HCT116 (cell line): ENCODE results near the gene TNFSF13B. TPM values are rescaled to one million over a fixed set of nuclear protein-coding genes. Genes with fewer than 3 reads are reported as not detected.

Experiments used
- ATAC-seq: fragments of 200-7000 bp; cut with Tn5 transposase; 2 replicates; pipeline ENCODE4 v1.9.1; 2020; ENCODE audit warnings: mild to moderate bottlenecking, moderate library complexity
- BruUV-seq: library from RNA; stranded (reverse); fragments of 400-500 nt; replicated peaks from 2 replicates; lab custom pipeline; 2021; lab: Mats Ljungman, UMichigan
- CTCF ChIA-PET: fragments of 300-600 bp; sonication (Branson Sonifier 250); formaldehyde crosslinking; loops from one replicate; lab custom pipeline; 2021; ENCODE audit warnings: antibody characterized with exemption; lab: Charles Lee
- POLR2A ChIA-PET: fragments of 300-600, 350-600 bp; sonication (Branson Sonifier 250); formaldehyde crosslinking; loops from one replicate; lab custom pipeline; 2021; ENCODE audit warnings: antibody characterized with exemption; lab: Charles Lee
- RAD21 ChIA-PET, 2 experiments: fragments of 300-600 bp; sonication (Branson Sonifier 250); formaldehyde crosslinking; loops; one replicate each; lab custom pipeline; 2023; ENCODE audit warnings: low total read pairs in 2 of 2; ENCODE audit not compliant: uncharacterized antibody in 2 of 2, unreplicated experiment in 2 of 2, low non-redundant PET in 1 of 2; lab: Charles Lee
- DNase-seq: peaks from one replicate; pipeline ENCODE4 v3.0.0-alpha.2; 2010; ENCODE audit warnings: low read depth, low spot score
- H2AFZ ChIP-seq: fragments of 200-600 bp; shearing (Covaris generic), sonication (generic); 2 replicates; pipeline ENCODE4 v1.6.1; 2017; ENCODE audit warnings: low read depth, mixed run types, mixed read lengths, antibody characterized with exemption, low read length; ENCODE audit not compliant: poor library complexity, severe bottlenecking
- H3K27ac ChIP-seq: 2 replicates; pipeline ENCODE4 v1.5.1; 2012; ENCODE audit warnings: low read depth, low read length
- H3K27me3 ChIP-seq: fragments of 200-600 bp; sonication (generic); 2 replicates; pipeline ENCODE4 v1.6.1; 2016; ENCODE audit warnings: mixed run types, low read length, mixed read lengths; ENCODE audit not compliant: insufficient read depth
- H3K36me3 ChIP-seq, 2 experiments: fragments of 200-500 bp in 1 of 2; fragments of 200-600 bp in 1 of 2; sonication (Bioruptor generic) in 1 of 2; sonication (generic) in 1 of 2; 2 replicates each; pipeline versions ENCODE4 v1.5.1 to v1.6.1; 2014 to 2016; ENCODE audit warnings: low read length in 2 of 2, inconsistent platforms in 1 of 2, mixed read lengths in 1 of 2, mixed run types in 1 of 2; ENCODE audit not compliant: insufficient read depth in 2 of 2, control insufficient read depth in 1 of 2
- H3K4me1 ChIP-seq, 2 experiments: fragments of 200-600 bp in 1 of 2; sonication (generic) in 1 of 2; 2 replicates each; pipeline versions ENCODE4 v1.5.1 to v1.6.1; 2012 to 2017; ENCODE audit warnings: low read length in 2 of 2, inconsistent platforms in 1 of 2, mild to moderate bottlenecking in 1 of 2, mixed read lengths in 1 of 2, mixed run types in 1 of 2, moderate library complexity in 1 of 2; ENCODE audit not compliant: insufficient read depth in 2 of 2, control insufficient read depth in 1 of 2
- H3K4me2 ChIP-seq: fragments of 200-600 bp; sonication (generic); 2 replicates; pipeline ENCODE4 v1.6.1; 2017; ENCODE audit warnings: mixed run types, low read length, mixed read lengths
- H3K4me3 ChIP-seq, 2 experiments: fragments of 200-600 bp in 1 of 2; sonication (generic) in 1 of 2; replicated peaks in 1 of 2; 2 replicates each; pipeline ENCODE4 v1.5.1; 2011 to 2016; ENCODE audit warnings: low read length in 2 of 2, control low read depth in 1 of 2, low read depth in 1 of 2, mild to moderate bottlenecking in 1 of 2, mixed read lengths in 1 of 2, mixed run types in 1 of 2
- H3K79me2 ChIP-seq: fragments of 200-600 bp; sonication (generic); 2 replicates; pipeline ENCODE4 v1.6.1; 2017; ENCODE audit warnings: mild to moderate bottlenecking, mixed run types, low read length, moderate library complexity, mixed read lengths; ENCODE audit not compliant: insufficient read depth
- H3K9ac ChIP-seq: fragments of 200-600 bp; sonication (generic); 2 replicates; pipeline ENCODE4 v1.6.1; 2016; ENCODE audit warnings: low read length, mixed read lengths
- H3K9me2 ChIP-seq: fragments of 200-600 bp; sonication (generic), shearing (Covaris generic); 2 replicates; pipeline ENCODE4 v1.6.1; 2017; ENCODE audit warnings: mixed run types, mild to moderate bottlenecking, moderate library complexity; ENCODE audit not compliant: insufficient read depth
- H3K9me3 ChIP-seq, 2 experiments: fragments of 200-500 bp in 1 of 2; fragments of 200-600 bp in 1 of 2; sonication (Bioruptor generic) in 1 of 2; sonication (generic) in 1 of 2; 2 replicates each; pipeline ENCODE4 v1.6.1; 2014 to 2017; ENCODE audit warnings: low read length in 2 of 2, mixed read lengths in 2 of 2, inconsistent platforms in 1 of 2, low read depth in 1 of 2, mild to moderate bottlenecking in 1 of 2, mixed run types in 1 of 2, moderate library complexity in 1 of 2; ENCODE audit not compliant: control insufficient read depth in 1 of 2, insufficient read depth in 1 of 2
- H4K20me1 ChIP-seq: fragments of 200-600 bp; sonication (generic), shearing (Covaris generic); 2 replicates; pipeline ENCODE4 v1.6.1; 2017; ENCODE audit warnings: mixed run types, mild to moderate bottlenecking, moderate library complexity; ENCODE audit not compliant: insufficient read depth
- ATF3 ChIP-seq: IDR thresholded peaks from 2 replicates; pipeline ENCODE4 v1.6.1; 2012
- CBX3 ChIP-seq: IDR thresholded peaks from 2 replicates; pipeline ENCODE4 v1.6.1; 2012; ENCODE audit warnings: low read depth
- CTCF ChIP-seq, 3 experiments: fragments of 200-600 bp in 1 of 3; sonication (generic) in 1 of 3; IDR thresholded peaks in 2 of 3; conservative IDR thresholded peaks in 1 of 3; 2 replicates each; pipeline ENCODE4 v1.5.1; 2012 to 2017; ENCODE audit warnings: low read depth in 2 of 3, low read length in 2 of 3, antibody characterized with exemption in 1 of 3, borderline replicate concordance in 1 of 3, control low read depth in 1 of 3, mild to moderate bottlenecking in 1 of 3, mixed read lengths in 1 of 3, mixed run types in 1 of 3, moderate library complexity in 1 of 3; ENCODE audit not compliant: insufficient read depth in 1 of 3
- FOSL1 ChIP-seq: IDR thresholded peaks from 2 replicates; pipeline ENCODE4 v1.6.1; 2012; ENCODE audit warnings: low read depth
- ZBTB33 ChIP-seq: IDR thresholded peaks from 2 replicates; pipeline ENCODE4 v1.6.1; 2011; ENCODE audit warnings: mild to moderate bottlenecking, low read length, moderate library complexity; ENCODE audit not compliant: insufficient replicate concordance; ENCODE audit errors: extremely low read depth
- ZNF274 ChIP-seq: fragments of 200-500 bp; sonication (Bioruptor generic); IDR thresholded peaks from 2 replicates; pipeline ENCODE4 v1.6.1; 2014; ENCODE audit warnings: mild to moderate bottlenecking, low read depth, low read length, inconsistent platforms
- intact Hi-C: fragments of 100-400 bp; cut with micrococcal nuclease; formaldehyde crosslinking; loops from 2 replicates; pipeline ENCODE4 v1.10.0; 2022
- total RNA-seq: library from RNA; stranded (reverse); gene quantifications from one replicate; pipeline ENCODE4 v1.2.1, GENCODE V29; 2021; ENCODE audit not compliant: unreplicated experiment

TNFSF13B gene
- total RNA-seq, 1 experiment from 2014 or later = 1.3 TPM

DNA sequence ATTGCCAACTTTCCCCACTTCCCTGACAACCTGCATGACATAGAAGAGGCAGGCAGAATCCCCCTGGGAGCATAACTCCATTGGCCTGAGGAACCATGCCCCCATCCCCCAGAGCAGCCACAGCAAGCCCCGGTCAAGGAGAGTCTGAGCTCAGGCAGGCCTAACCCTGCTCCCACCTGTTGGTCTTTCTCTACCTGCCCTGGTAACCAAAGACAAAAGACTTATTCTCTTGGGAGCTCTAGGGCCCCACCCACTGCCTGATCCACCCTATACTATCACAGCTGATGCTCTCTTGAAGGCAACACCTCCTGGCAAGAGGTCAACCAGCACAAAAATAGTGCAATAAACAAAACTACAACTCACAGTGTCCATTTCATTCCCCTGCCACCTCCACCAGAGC lies 59.3 kb downstream of the TNFSF13B start:
- no peak overlapping the region for H3K27ac ChIP-seq
- no peaks in the 10 kb centered on the region for H3K36me3 ChIP-seq
- H3K9ac ChIP-seq = no peak overlapping the region
- ATAC-seq = no peak
- H3K4me3 ChIP-seq = no peak overlapping the region
- H3K27me3 ChIP-seq = peaks cover 48% of the 10 kb centered on the region
- no TSS peak for BruUV-seq
- H3K9me2 ChIP-seq = no peaks in the 10 kb centered on the region
- H2AFZ ChIP-seq = no peak overlapping the region
- no peak overlapping the region for H3K4me2 ChIP-seq
- H3K9me3 ChIP-seq = no peaks in the 10 kb centered on the region
- DNase-seq = no peak
- ChIA-PET RAD21 (no interaction called here), POLR2A (no interaction called here), CTCF (no interaction called here)
- H3K4me1 ChIP-seq = no peaks in the 10 kb centered on the region
- TF ChIP-seq ZNF274 (no peak), FOSL1 (no peak), ATF3 (no peak), CBX3 (no peak), ZBTB33 (no peak), CTCF (IDR thresholded peaks at IDR 0.05 in 2 of 3, conservative IDR thresholded peaks at IDR 0.05 in 1 of 3; ENCODE audit: borderline replicate concordance in 1 of 3, insufficient read depth in 1 of 3, low read depth in 2 of 3, low read length in 2 of 3) (no peak)
- H4K20me1 ChIP-seq = no peaks in the 10 kb centered on the region
- intact Hi-C loops = no loop called here
- H3K79me2 ChIP-seq = no peaks in the 10 kb centered on the region
